Prostate gland (tissue), 2 donors: ENCODE measurements around the gene FAM222B.

Experiments
- CTCF ChIP-seq, 4 experiments: fragments of 200-600 bp in 2 of 4; fragments of 450-650 bp in 2 of 4; sonication (generic) in 2 of 4; IDR thresholded peaks; 1 replicate in 3 of 4; 2 replicates in 1 of 4; pipeline ENCODE4 v1.5.1; 2016 to 2019; ENCODE audit warnings: antibody characterized with exemption in 4 of 4, mild to moderate bottlenecking in 2 of 4, moderate library complexity in 2 of 4
- POLR2A ChIP-seq: fragments of 450-650 bp; IDR thresholded peaks from one replicate; pipeline ENCODE4 v1.6.1; 2016; ENCODE audit warnings: antibody characterized with exemption, mild to moderate bottlenecking

- TF ChIP-seq POLR2A (no peak), CTCF (IDR thresholded peaks at IDR 0.05) (no peak)
Observed at GRCh38 chr17:28726226-28726626, 116.4 kb downstream of the FAM222B start, which contains the start of gene TLCD1.
